Islet precursor cell (in vitro differentiated cells): ENCODE results near the gene HSP90B1.
A peak's percentile ranks its signal among the peaks of the same experiment; 100 is the strongest.

ENCODE experiments used
- DNase-seq: peaks from one replicate; pipeline ENCODE4 v3.0.0-alpha.2; 2018

The HSP90B1 gene

DNA sequence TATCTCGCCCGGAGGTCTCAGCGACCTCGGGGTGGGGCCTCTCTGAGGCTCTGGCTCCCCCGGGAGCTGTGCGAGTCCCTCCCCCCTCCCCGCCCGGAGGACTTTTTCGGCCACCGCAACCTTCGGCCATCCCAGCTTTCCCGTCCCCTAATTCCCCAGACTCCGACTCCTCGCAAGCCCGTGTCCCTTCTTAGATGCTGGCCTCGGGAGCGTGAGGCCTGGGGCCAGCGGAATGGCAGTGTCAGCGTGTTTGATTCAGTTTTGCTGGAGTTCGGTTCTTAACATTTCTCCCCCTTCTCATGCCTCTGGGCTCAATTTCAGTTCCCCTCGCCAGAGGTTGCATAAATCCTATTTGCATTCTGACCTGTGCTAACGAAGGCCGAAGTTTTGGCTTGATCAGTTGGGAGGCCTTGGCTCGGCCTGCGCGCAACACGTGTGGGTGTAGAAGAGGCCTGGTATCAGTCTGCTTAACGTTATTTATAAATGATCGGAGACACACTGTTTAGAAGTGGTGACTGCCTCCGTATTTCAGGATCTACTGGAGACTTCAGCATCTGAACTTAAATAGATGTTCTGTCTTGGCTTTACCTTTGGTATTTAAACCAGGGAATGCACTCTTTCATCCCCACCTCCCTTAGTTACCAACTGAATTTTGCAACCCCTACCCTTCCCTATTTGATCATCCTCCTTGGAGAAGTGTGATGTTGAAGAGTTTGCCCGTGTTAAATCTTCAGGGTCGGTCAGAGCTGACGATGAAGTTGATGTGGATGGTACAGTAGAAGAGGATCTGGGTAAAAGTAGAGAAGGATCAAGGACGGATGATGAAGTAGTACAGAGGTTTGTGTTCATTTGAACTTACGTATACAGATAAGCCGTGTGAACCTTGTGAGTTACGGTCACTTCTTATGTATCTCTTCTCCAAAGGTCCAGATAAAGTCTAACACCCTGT lies 851 bp downstream of the HSP90B1 start:
- peak; percentile 57 for DNase-seq

DNA sequence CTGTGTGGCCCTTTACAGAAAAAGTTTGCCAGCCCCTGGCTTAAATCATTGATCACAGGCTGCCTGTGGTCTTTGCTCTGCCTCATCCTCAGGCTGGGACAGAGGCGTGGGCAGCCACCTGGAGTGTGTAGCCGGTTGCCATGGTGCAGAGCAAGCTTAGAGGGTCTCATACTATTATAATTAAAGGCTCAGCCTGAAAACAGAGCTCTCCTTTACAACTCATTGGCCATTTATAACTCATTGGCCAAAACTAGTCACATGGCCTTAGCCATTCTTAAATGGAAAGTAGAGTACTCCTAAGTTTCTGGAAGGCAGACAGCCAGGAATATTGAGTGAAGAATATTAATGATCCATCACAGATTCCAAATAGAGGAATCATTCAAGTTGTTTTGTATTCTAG lies 3.0 kb downstream of the HSP90B1 start:
- no peak for DNase-seq

DNA sequence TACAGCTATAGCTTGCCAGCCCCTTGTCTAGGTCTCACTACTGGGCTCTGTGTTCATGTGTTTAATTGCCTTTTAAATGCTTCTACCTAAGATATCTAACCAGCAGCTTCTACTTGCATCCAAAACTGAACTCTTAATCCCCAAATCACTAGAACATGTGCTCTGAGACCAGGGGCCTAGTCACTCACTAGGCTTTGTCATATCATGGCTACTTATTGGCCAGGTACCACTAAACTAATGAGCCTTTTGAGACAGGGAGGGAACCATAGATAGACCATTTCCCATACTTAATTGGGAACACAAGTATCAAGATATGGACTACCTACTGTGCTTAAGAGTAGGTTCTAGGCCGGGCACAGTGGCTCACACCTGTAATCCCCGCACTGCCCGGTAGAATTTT lies 6.5 kb downstream of the HSP90B1 start:
- DNase-seq, result no peak

DNA sequence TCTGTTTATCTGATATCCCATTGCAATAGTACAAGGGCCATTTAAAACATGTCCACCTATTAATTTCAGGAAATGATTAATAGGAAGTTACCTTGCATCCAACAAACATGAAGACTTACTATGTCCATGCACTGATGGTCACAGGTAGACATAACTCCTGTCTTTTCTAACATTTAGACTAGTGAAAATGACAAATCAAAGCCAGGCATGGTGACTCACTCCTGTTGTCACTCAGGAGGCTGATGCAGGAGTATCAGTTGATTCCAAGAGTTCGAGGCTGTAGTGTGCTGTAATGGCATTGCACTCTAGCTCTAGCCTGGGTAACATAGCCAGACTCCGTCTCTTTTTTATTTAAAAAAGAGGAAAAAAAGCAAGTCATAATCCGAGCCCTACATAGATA lies 14.8 kb downstream of the HSP90B1 start:
- no peak for DNase-seq

DNA sequence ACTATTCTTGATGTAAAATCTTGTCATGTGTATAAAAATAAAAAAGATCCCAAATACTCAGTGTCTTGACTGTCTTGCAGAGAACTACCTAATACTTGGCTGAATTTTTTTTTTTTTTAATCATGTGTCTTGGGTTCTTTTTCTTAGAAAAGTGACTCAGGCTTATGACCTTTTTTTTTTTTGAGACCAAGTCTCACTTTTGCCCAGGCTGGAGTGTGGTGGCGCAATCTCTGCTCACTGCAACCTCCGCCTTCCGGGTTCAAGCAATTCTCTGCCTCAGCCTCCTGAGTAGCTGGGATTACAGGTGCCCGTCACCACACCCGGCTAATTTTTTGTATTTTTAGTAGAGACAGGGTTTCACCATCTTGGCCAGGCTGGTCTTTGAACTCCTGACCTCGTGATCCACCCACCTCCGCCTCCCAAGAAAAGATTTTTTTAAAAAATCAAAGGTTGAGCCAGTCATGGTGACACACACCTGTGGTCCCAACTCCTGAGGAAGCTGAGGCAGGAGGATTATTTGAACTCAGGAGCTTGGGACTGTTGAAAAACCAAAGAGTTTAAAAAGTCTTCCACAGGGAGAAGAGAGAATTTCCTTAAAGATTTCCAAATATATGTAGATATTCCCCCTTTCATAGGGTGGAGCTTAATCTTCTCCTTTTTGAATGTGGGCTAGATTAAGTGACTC lies 17.8 kb downstream of the HSP90B1 start:
- no peak for DNase-seq

DNA sequence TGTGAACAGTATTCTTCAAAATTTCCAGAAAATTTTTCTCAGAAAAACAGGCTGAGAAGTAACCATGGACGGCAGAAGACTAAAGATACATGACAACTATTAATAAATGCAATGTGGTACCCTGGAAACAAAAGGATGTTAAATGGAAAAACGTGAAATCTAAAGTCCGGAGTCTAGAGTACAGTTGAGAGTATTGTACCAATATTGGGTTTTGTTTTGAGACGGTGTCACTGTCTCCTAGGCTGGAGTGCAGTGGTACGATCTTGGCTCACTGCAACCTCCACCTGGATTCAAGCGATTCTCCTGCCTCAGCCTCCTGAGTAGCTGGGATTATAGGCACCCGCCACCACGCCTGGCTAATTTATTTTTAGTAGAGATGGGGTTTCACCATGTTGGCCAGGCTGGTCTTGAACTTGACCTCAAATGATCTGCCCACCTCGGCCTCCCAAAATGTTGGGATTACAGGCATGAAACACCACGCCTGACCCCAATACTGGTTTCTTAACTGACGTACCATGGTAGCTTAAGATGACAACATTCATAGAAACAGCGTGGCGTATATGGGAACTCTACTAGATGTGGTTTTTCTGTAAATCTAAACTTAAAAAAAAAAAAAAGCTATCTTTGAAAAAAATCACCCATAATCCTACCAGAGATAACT lies 18.7 kb downstream of the HSP90B1 start:
- DNase-seq, result no peak

DNA sequence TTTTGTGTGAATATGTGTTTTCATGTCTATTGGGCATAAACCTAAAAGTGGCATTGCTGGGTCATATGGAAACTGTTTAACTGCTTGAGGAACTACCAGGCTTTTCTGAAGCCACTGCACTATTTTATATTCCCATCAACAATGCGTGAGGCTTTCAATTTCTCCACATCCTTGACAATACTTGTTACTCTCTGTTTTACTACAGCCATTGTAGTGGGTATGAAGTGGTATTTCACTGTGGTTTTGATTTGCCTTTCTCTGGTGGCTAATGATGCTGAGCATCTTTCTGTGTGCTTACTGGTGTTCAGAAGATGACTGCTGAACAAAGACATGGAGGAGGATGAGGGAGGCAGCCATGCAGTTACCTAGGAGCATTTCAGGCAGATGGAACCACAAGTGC lies 22.3 kb downstream of the HSP90B1 start:
- no peak for DNase-seq

DNA sequence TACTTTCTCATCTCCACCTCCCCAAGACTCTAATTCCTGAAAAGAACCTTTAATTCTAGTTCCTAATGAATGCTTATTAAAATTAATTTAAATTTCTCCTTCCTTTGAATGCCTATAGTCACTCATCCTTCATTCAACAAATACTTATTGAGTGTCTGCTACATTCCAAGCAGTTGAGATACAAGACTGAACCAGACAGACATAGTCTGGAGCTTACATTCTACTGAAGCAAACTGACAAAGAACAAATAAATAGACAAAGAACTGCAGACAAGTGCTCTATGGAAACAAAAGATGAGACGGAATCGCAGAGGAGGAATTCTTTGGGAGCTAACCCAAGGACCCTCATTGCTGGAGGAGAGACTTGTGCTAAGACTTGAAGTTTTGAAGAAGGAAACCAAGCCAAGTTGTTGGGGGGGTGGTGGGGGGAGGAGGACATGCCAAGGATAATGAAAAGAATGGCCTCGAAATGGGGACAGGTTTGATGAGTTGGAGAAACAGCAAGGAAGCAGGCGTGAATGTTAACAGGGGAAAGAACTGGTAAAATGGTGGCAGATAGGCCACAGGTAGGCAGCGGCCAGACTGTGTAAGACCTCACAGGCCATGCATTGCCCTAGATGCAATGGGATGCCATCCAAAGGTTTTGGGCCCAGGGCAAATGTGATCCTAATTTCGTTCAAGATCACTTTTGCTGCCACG lies 25.8 kb downstream of the HSP90B1 start:
- peak; percentile 60 for DNase-seq

DNA sequence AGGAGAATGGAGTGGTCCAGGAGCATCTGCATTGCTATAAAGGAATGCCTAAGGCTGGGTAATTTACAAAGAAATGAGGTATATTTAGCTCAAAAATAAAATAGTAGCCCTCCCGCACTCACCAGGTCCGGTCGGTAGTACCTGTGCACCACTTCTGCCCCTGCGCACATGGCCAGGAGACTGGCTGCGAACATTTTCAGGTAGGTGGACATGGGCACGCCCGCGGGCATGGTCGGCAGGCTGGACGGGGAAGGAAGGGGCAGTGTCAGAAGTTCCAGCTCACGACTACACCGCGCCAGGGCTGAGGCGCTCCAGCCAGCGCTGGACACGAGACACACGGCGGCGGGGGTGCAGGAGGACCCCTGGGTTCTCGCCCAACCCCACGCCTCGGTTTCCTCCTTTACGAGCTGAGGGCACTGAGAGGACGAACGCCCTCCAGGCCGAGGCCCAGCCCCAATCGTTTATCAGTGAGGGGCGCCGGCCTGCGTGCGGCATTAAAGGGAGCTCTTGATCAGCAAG lies 26.4 kb downstream of the HSP90B1 start:
- DNase-seq, result no peak

DNA sequence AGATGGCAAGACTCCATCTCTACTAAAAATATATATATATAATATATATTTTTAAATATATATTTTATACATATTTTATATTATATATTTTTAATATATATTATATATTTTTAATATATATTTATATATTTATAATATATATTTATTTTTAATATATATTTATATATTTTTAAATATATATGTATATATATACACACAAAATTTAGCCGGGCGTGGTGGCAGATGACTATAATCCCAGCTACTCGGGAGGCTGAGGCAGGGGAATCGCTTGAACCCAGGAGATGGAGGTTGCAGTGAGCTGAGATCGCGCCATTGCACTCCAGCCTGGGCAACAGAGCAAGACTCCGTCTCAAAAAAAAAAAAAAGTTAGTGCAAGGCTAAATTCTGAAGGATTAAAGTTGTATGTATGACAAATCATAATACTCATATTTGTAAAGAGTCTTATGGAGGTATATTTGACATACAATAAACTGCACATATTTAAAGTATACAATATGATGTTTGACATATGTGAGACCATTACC lies 27.7 kb downstream of the HSP90B1 start:
- no peak for DNase-seq

DNA sequence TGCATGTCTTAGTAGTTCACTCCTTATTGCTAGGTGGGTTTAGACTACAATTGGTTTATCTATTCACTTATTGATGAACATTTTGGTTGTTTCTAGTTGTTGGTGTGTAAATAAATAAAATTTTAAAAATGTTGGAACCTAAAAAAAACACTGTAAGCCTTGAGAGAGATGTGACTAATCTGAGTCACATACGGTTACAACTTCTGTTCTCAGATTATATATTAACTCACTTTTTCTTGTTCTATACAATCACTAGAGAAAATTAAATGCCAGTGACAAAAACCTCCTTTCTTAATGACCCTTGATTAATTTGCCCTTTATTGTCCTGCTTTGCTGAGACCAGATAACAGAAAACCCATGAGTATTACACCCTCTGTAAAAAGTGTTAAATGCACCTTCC lies 28.4 kb downstream of the HSP90B1 start:
- no peak for DNase-seq

DNA sequence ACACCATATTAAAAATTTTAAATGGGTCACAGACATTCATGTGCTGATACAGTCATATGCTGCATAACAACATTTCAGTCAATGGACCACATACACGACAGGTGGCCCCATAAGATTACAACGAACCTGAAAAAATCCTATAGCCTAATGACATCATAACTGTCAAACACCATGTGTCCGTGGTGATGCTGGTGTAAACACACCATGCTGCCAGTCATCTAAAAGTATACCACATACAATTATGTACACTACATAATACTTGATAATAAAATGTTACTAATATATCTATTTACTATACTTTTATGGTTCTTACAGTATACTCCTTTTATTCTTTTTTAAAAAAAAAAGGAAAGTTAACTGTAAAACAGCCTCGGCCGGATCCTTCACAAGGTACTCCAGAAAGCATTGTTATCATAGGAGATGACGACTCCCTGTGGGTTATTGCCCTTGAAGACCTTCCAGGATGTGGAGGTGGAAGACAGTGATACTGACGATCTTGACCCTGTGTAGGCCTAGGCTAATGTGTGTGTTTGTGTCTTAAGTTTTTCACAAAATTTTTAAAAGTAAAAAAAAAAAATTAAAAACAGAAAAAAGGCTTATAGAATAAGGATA lies 30.5 kb downstream of the HSP90B1 start:
- no peak for DNase-seq

DNA sequence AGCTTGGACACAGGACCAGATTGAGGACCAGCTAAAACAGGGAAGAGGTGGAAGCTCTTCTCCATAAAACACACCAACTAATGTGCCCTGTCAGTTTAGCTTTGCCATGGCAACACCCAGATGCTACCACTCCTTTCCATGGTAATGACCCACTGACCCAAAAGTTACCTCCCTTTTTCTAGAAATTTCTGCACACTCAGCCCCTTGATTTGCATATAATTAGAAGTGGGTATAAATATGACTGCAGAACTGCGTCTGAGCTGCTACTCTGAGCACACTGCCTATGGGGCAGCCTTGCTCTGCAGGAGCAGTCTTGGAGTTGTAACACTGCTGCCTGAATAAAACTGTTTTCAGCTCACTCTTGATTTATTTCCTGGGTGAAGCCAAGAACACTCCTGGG lies 32.3 kb downstream of the HSP90B1 start:
- DNase-seq, result no peak

DNA sequence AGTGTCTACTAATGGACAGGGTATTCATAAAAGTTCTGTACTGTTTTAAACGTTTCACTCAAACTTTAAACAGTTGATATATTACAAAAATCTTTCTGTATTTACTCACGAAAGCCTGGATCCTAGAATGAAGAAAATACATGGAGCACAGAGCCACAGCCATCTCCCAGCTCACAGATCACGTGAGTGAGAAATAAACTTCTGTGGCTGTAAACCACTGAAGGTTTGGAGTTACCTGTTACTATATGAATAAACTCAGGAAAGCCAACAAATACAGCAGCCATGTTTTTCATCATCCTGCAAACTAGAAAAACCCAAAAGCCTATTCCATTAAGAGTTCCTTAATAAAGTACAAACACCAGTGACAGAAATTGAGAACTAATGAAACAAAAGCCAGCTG lies 34.6 kb downstream of the HSP90B1 start:
- DNase-seq, result no peak

DNA sequence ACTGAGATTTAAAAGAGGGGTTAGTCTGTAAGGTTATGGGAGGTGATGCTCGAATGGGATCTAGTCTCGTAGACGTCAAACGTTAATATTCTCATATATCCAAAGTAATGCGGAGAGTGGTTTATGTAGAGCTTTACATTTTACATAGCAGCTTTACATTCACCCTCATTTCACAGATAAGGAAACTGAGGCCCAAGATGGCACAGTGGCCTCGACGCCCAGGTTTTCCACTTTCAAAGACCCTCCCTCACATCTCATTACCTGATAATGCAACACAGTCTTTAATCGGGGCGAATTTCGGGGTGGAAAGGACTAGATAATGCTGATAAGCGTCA lies 35.0 kb downstream of the HSP90B1 start:
- no peak for DNase-seq

DNA sequence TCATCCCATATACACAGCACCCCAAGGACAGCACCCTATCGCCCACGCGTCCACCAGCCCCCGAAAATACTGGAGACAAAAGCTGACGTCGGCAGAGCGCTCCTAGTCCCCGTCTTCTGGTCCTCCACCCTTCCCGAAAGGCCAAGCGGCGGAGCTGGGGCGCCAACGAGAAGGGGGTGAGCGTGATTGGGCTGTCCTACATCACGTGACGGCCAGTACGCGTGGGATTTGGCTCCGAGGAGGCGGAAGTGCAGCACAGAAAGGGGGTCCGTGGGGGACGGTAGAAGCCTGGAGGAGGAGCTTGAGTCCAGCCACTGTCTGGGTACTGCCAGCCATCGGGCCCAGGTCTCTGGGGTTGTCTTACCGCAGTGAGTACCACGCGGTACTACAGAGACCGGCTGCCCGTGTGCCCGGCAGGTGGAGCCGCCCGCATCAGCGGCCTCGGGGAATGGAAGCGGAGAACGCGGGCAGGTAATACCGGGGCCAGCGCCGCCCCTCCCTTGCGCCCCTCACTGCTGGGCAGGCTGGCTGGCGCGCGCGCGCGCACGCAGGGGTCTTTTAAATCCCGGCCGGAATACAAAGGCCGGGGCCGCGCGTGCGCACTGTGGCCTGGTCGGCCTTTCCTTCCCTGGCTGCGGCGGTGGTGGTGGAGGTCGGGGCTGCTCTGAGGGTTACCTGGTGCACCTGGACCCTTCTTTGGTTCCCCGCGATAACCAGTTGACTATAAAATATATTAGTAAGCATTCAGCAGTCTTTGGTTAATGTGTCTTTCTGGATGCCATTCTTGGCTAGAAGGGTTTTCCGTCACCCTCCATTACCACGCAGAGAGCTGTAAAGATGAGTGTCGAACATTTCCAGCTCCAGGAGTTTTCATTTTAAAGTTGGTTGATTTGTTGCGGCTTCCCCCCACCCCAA lies 35.6 kb downstream of the HSP90B1 start, which contains the start of gene TDG:
Gene TDG (plus strand): TSS at position 283 of the 915 bp plus-strand sequence. CDS start 166 bp downstream, at position 449.
- DNase-seq, result peak; percentile 100

DNA sequence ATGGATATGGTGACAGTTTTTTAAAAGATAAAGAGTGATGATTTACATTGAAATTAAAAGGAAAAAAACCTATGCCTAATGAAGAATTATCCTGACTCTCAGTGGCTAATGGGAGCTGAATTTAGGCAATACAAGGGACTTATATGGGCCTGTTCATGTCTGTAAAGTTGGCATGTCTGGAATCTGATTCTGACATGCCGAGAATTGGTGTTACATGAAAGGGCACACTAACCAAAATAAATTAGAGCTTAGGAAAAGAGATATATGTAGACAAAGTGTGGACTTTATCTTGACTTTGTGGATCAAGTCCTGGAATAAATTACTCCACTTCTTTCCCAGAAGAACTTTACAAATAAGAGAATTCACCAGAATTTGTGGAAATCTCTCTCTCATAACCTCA lies 36.5 kb downstream of the HSP90B1 start:
- no peak for DNase-seq

DNA sequence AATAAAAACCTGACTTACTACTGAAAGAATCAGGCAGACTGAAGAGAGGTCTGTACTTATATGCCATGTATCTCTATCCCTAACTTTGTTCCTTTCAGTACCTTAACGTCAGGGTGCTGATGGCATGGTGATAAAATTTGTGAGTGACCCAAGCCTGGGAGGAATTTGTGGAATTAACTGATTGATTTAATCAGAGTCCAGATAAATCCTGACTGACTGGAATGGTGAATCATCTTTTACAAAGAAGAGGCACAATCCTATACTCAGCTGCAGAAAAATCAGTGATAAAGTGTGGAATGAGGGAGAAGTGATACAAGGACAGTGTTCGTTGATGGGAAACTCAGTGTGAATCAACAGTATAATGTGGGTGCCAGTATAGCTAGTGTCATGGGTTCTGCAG lies 39.2 kb downstream of the HSP90B1 start:
- DNase-seq, result no peak

DNA sequence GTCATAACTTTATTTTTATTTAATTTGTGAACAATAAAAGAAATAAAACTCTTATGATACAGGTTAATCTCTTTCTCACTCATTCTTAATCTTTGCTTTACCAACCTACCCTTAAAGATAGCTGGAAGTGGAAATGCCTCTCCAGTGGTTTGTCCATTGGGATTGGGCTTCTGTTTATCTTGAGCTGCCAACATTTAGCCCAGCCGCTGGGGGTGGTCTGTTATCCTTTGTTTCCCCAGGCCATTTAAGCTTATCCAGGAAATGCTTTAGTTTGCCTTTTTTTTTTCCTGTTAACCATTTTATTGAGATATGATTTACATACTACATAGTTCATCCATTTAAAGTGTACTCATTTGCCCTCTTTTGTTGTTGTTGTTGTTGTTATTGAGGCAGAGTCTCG lies 43.7 kb downstream of the HSP90B1 start:
- no peak for DNase-seq

DNA sequence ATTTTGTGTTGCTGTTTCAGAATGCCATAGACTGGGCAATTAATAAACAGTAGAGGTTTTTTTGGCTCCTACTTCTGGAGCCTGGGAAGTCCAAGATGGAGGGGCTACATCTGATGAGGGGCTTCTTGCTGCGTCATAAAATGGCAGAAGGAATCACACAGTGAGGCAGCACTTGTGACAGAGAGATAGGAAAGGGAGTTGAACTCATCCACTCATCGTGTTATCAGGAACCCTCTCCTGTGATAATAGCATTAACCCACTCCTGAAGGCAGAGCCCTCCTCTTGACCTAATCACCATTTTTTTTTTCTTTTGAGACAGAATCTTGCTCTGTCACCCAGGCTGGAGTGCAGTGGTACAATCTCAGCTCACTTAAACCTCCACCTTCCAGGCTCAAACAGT lies 45.2 kb downstream of the HSP90B1 start:
- DNase-seq, result no peak

DNA sequence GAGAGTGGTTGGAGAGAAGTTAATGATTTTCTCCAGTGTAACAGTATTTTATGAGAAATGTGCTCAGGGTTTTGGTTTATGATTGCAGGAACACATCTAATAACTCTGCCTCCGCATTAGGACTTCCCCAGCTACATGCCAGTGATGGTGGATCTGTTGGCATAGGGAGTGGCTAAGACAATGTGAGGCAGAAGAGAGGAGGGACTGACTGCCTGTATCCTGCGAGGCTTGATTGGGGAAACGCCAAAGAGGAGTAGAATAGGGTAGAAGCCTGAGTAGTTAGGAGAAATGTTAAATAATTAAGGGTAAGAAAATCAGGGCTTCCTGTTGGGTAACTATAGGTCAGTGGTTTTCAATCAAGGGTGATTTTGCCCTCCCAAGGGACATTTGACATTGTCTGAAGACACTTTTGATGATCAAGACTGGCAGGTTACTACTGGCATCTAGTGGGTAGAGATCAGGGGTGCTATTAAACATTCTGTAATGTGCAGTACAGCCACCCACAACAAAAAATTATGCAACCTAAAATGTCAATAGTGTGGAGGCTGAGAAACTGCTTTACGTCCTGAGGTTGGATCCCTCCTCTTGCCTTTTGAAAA lies 48.3 kb downstream of the HSP90B1 start:
- no peak for DNase-seq
